ENCODE results near the gene TSPEAR.
"Not testable (repeated sequence)": the region's sequence is repeated elsewhere in the genome, so short reads cannot be mapped to it uniquely, and the experiment has no call there.

The TSPEAR gene

GRCh38 chr21:44601596-44602462, 109.5 kb downstream of the TSPEAR start:
- no peak for DNase-seq

DNA sequence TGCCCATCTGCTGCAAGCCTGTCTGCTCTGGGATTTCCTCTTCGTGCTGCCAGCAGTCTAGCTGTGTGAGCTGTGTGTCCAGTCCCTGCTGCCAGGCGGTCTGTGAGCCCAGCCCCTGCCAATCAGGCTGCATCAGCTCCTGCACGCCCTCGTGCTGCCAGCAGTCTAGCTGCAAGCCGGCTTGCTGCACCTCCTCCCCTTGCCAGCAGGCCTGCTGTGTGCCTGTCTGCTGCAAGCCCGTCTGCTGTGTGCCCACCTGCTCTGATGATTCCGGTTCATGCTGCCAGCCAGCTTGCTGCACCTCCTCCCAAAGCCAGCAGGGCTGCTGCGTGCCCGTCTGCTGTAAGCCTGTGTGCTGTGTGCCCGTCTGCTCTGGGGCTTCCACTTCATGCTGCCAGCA, 110.3 kb downstream of the TSPEAR start:
- DNase-seq, result not testable (repeated sequence)

DNA sequence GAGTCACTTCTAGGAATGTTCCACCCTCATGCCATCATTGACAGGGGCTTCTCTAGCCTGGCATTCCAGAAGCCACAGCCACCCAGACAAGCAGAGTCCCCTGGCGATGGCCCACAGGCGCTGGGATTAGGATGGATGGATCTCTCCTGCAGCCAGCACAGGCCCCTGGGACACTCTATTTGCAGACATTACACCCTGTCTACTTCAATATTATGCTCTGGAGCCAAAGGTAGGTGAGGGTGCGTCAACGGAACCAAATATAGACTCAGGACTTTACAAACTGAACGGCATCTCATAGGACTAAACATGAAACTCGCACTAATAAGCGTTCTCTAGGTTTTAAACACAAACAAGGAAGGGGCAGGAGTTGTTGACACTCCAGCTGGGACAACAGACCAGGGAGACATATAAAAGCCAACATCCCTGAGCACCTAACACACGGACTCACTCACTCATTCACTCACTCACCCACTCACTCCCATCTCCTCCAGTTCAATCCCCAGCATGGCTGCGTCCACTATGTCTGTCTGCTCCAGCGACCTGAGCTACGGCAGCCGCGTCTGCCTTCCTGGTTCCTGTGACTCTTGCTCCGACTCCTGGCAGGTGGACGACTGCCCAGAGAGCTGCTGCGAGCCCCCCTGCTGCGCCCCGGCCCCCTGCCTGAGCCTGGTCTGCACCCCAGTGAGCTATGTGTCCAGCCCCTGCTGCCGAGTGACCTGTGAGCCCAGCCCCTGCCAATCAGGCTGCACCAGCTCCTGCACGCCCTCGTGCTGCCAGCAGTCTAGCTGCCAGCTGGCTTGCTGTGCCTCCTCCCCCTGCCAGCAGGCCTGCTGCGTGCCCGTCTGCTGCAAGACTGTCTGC, 111.0 kb downstream of the TSPEAR start, which contains the start of gene KRTAP10-7:
KRTAP10-7 (plus strand) TSS at position 480 of the 861 bp plus-strand sequence; CDS start at position 505, 25 bp downstream.
- DNase-seq, result not testable (repeated sequence)

DNA sequence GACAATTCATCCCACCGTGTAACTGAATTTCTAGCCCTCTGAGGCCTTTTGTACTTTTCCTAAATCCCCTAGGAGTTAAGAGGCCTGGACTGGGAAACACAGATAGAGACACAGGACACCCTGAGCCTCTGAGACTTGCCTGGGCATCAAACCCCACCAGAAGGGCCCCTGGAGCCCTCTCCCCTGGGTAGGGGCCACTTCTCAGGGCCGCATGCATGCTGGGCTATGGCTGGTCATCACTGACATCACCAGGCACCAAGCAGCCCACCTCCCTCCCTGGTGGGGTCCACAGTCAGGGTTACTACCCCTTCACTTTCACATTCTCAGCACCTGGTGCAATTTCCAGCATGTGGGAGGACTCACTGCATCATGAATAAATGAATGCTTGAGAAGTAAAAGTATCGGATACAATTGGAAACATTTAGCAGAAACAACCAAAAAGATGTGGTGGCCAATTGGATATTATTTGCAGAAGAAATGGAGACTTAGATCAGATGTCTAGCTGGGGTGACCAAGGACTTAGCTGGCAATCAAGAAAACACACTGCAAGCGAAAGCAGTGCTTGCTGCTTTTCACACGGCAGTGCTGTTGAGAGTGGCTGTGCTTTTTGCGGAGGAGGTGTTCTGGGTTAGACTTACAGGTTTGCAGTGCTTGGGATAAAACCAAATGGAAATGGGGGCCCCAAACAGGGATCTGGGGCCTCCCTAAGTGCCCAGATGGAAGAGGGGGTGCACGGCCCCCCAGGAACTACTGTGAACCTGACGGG, 111.9 kb downstream of the TSPEAR start:
- no peak for DNase-seq

GRCh38 chr21:44598061-44598460, 113.3 kb downstream of the TSPEAR start:
- DNase-seq, result no peak

GRCh38 chr21:44596068-44596725, 115.2 kb downstream of the TSPEAR start:
- no peak for DNase-seq

DNA sequence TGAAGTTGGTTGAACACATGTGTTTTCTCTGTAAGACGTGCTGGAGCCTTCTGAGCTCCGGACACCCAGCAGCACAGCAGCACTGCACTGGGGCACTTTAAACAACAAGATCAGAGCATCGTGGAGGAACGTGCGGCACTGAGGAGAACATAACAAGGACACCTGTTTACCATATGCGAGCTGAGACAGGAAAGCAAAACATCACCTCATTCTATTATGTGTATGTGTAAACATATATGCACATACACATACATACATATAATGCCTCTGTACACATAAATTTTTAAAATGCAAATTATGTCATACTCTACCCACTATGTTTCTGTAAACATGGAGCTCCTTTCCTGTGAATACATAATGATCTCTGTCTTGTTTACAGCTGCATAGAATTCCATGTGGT, 115.8 kb downstream of the TSPEAR start:
- DNase-seq, result no peak

- DNase-seq, result no peak
These were observed 116.9 kb downstream of the TSPEAR start for GRCh38 chr21:44594406-44594916.

- DNase-seq, result no peak
These were observed 117.6 kb downstream of the TSPEAR start for GRCh38 chr21:44593598-44594405.

- no peak for DNase-seq
These were observed 118.7 kb downstream of the TSPEAR start, which contains the start of gene KRTAP10-6 for GRCh38 chr21:44592446-44593311. KRTAP10-6 (minus strand) TSS chr21:44592505; CDS start chr21:44592484, 21 bp downstream.

DNA sequence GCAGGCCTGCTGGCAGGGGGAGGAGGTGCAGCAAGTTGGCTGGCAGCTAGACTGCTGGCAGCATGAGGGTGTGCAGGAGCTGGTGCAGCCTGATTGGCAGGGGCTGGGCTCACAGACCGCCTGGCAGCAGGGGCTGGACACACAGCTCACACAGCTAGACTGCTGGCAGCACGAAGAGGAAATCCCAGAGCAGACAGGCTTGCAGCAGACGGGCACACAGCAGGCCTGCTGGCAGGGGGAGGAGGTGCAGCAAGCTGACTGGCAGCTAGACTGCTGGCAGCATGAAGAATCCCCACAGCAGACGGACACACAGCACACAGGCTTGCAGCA, 119.6 kb downstream of the TSPEAR start:
- DNase-seq, result not testable (repeated sequence)

- not testable (repeated sequence) for DNase-seq
These were observed 120.2 kb downstream of the TSPEAR start for GRCh38 chr21:44590897-44591800.

GRCh38 chr21:44590311-44590721, 121.1 kb downstream of the TSPEAR start:
- DNase-seq, result no peak

- DNase-seq, result no peak
These were observed 121.6 kb downstream of the TSPEAR start for GRCh38 chr21:44589586-44590305.

DNA sequence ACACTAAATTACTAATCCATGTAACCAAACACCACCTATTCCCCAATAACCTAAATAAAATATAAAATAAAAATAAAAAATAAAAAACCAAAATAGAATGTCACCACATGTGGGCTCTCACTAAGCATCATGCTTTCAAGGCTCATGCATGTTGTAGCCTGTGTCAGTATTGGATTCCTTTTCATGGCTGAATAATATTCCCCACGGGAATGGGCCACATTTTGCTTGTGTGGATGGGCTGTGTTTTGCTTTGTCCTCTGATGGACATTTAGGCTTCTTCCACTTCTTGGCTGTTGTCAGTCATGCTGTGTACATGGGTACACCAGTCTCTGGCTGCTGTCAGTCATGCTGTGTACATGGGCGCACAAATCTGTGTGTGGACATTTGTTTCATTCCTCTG, 122.3 kb downstream of the TSPEAR start:
- DNase-seq, result no peak

DNA sequence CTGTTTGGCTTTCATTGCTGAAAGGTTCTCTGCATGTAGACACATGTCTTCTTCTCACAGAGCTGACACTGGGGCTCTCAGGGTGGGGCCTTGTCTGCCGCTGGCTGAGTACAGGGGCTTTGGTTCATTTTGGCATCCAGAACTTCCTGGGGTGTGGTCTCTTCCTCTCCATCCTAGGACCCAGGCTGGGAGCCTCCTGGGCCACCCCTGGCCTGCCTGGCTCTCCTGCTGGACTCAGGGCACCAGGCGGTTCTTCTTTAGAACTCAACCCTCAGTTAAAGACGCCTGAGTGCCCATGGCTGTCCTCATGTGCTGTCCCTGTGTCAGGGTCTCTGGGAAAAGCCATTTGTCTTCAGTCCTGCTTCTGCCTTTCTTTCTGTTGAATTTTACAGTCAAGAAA, 125.5 kb downstream of the TSPEAR start:
- no peak for DNase-seq

- peak in 1 of 5 experiments; percentile 69 for DNase-seq
These were observed 127.6 kb downstream of the TSPEAR start for GRCh38 chr21:44583800-44584147.

- DNase-seq, result no peak
These were observed 128.1 kb downstream of the TSPEAR start for GRCh38 chr21:44583089-44583799.

All from T-helper 2 cell (primary cell).